K562 (cell line): ENCODE data around the gene CLEC2B. TPM values are rescaled to one million over a fixed set of nuclear protein-coding genes. Genes with fewer than 3 reads are reported as not detected.

Experiments used
- polyA plus RNA-seq, 8 experiments: library from polyadenylated mRNA; depleted of rRNA in 4 of 8; stranded (reverse) in 5 of 8; unstranded in 3 of 8; fragments of >200 nt; fragmentation: Nextera tagmentation in 2 of 8; fragmentation: Illumina TruSeq in 1 of 8; extraction: Ambion mirVana in 2 of 8; extraction: Trizol in 1 of 8; gene quantifications; 2 replicates each; pipeline versions ENCODE4 v1.2.1 to v1.2.3, GENCODE V29; 2011 to 2014; ENCODE audit warnings: inconsistent platforms in 1 of 8, missing spikeins in 1 of 8
- total RNA-seq, 7 experiments: library from RNA; depleted of rRNA in 6 of 7; stranded (reverse); fragments of >200 nt in 6 of 7; fragmentation: Illumina TruSeq in 2 of 7; extraction: Trizol in 2 of 7; gene quantifications; 2 replicates each; pipeline versions ENCODE4 v1.2.1 to v1.2.3, GENCODE V29; 2011 to 2021; ENCODE audit warnings: low replicate concordance in 1 of 7

CLEC2B gene
- total and polyA plus RNA-seq, 9 of the 15 experiments (the other 6 are each of a cell fraction or from before 2014, with no cell fraction given): 1.3 to 5.9 (median 2.9) TPM

Other genes with a start within 250 kb of the CLEC2B start
Only the 7 nearest of the 11 such genes appear.
- gene CLECL1, start 136.3 kb downstream of the CLEC2B start, total RNA-seq (2014; rRNA removed): not detected in 2 replicates
- gene CLECL1, start 136.3 kb downstream of the CLEC2B start, total RNA-seq (2014; rRNA removed; fragmentation: Illumina TruSeq; extraction: Trizol): not detected in 2 replicates
- 0.25 TPM in 1 of 2 replicates, not detected in the other for gene CLECL1, start 136.3 kb downstream of the CLEC2B start, total RNA-seq (2015; rRNA removed; fragmentation: Illumina TruSeq; extraction: Trizol)
- not detected in 2 replicates for gene CLECL1, start 136.3 kb downstream of the CLEC2B start, total RNA-seq (2021)
- gene CLECL1, start 136.3 kb downstream of the CLEC2B start, polyA plus RNA-seq (2011; rRNA removed): not detected in 2 replicates
- gene CLECL1, start 136.3 kb downstream of the CLEC2B start, polyA plus RNA-seq (2014; fragmentation: Illumina TruSeq; extraction: Trizol): not detected in 2 replicates
- gene CLECL1, start 136.3 kb downstream of the CLEC2B start, polyA plus RNA-seq (2014; fragmentation: Nextera tagmentation; extraction: Ambion mirVana): under 1 TPM in 1 of 2 experiments, not detected in 1; 0.13 TPM
- not detected in 2 replicates for gene CLECL1, start 136.3 kb downstream of the CLEC2B start, polyA plus RNA-seq (2014; rRNA removed)
- 28.0 and 30.1 TPM in 2 replicates for gene CD69, start 108.5 kb downstream of the CLEC2B start, total RNA-seq (2014; rRNA removed)
- 68.9 and 77.6 TPM in 2 replicates for gene CD69, start 108.5 kb downstream of the CLEC2B start, total RNA-seq (2014; rRNA removed; fragmentation: Illumina TruSeq; extraction: Trizol)
- 8.8 and 11.7 TPM in 2 replicates for gene CD69, start 108.5 kb downstream of the CLEC2B start, total RNA-seq (2015; rRNA removed; fragmentation: Illumina TruSeq; extraction: Trizol)
- gene CD69, start 108.5 kb downstream of the CLEC2B start, total RNA-seq (2021): 38.3 and 45.9 TPM in 2 replicates
- 57.1 and 76.4 TPM in 2 replicates for gene CD69, start 108.5 kb downstream of the CLEC2B start, polyA plus RNA-seq (2011; rRNA removed)
- gene CD69, start 108.5 kb downstream of the CLEC2B start, polyA plus RNA-seq (2014; fragmentation: Illumina TruSeq; extraction: Trizol): 38.7 and 54.4 TPM in 2 replicates
- gene CD69, start 108.5 kb downstream of the CLEC2B start, polyA plus RNA-seq (2014; fragmentation: Nextera tagmentation; extraction: Ambion mirVana): 100 to 1,000 TPM; 160 to 243 TPM
- gene CD69, start 108.5 kb downstream of the CLEC2B start, polyA plus RNA-seq (2014; rRNA removed): 52.2 and 66.0 TPM in 2 replicates
- 0.24 and 0.77 TPM in 2 replicates for gene KLRF1, start 41.9 kb downstream of the CLEC2B start, total RNA-seq (2014; rRNA removed)
- 0.99 and 1.1 TPM in 2 replicates for gene KLRF1, start 41.9 kb downstream of the CLEC2B start, total RNA-seq (2014; rRNA removed; fragmentation: Illumina TruSeq; extraction: Trizol)
- gene KLRF1, start 41.9 kb downstream of the CLEC2B start, total RNA-seq (2015; rRNA removed; fragmentation: Illumina TruSeq; extraction: Trizol): 0.90 and 1.1 TPM in 2 replicates
- gene KLRF1, start 41.9 kb downstream of the CLEC2B start, total RNA-seq (2021): 0.72 and 1.3 TPM in 2 replicates
- 1.1 and 1.3 TPM in 2 replicates for gene KLRF1, start 41.9 kb downstream of the CLEC2B start, polyA plus RNA-seq (2011; rRNA removed)
- 1.00 and 1.3 TPM in 2 replicates for gene KLRF1, start 41.9 kb downstream of the CLEC2B start, polyA plus RNA-seq (2014; fragmentation: Illumina TruSeq; extraction: Trizol)
- gene KLRF1, start 41.9 kb downstream of the CLEC2B start, polyA plus RNA-seq (2014; fragmentation: Nextera tagmentation; extraction: Ambion mirVana): under 1 TPM; 0.48 to 0.53 TPM
- 1.8 and 2.1 TPM in 2 replicates for gene KLRF1, start 41.9 kb downstream of the CLEC2B start, polyA plus RNA-seq (2014; rRNA removed)
- gene KLRF2, start 12.1 kb upstream of the CLEC2B start, total RNA-seq (2014; rRNA removed): not detected in 2 replicates
- not detected in 2 replicates for gene KLRF2, start 12.1 kb upstream of the CLEC2B start, total RNA-seq (2014; rRNA removed; fragmentation: Illumina TruSeq; extraction: Trizol)
- not detected in 2 replicates for gene KLRF2, start 12.1 kb upstream of the CLEC2B start, total RNA-seq (2015; rRNA removed; fragmentation: Illumina TruSeq; extraction: Trizol)
- gene KLRF2, start 12.1 kb upstream of the CLEC2B start, total RNA-seq (2021): not detected in 2 replicates
- not detected in 2 replicates for gene KLRF2, start 12.1 kb upstream of the CLEC2B start, polyA plus RNA-seq (2011; rRNA removed)
- gene KLRF2, start 12.1 kb upstream of the CLEC2B start, polyA plus RNA-seq (2014; fragmentation: Illumina TruSeq; extraction: Trizol): not detected in 2 replicates
- not detected for gene KLRF2, start 12.1 kb upstream of the CLEC2B start, polyA plus RNA-seq (2014; fragmentation: Nextera tagmentation; extraction: Ambion mirVana)
- not detected in 2 replicates for gene KLRF2, start 12.1 kb upstream of the CLEC2B start, polyA plus RNA-seq (2014; rRNA removed)
- not detected in 2 replicates for gene CLEC2A, start 63.0 kb upstream of the CLEC2B start, total RNA-seq (2014; rRNA removed)
- not detected in 2 replicates for gene CLEC2A, start 63.0 kb upstream of the CLEC2B start, total RNA-seq (2014; rRNA removed; fragmentation: Illumina TruSeq; extraction: Trizol)
- not detected in 2 replicates for gene CLEC2A, start 63.0 kb upstream of the CLEC2B start, total RNA-seq (2015; rRNA removed; fragmentation: Illumina TruSeq; extraction: Trizol)
- gene CLEC2A, start 63.0 kb upstream of the CLEC2B start, total RNA-seq (2021): not detected in 2 replicates
- gene CLEC2A, start 63.0 kb upstream of the CLEC2B start, polyA plus RNA-seq (2011; rRNA removed): not detected in 2 replicates
- not detected in 2 replicates for gene CLEC2A, start 63.0 kb upstream of the CLEC2B start, polyA plus RNA-seq (2014; fragmentation: Illumina TruSeq; extraction: Trizol)
- gene CLEC2A, start 63.0 kb upstream of the CLEC2B start, polyA plus RNA-seq (2014; fragmentation: Nextera tagmentation; extraction: Ambion mirVana): not detected
- gene CLEC2A, start 63.0 kb upstream of the CLEC2B start, polyA plus RNA-seq (2014; rRNA removed): not detected in 2 replicates
- gene CLEC12A, start 102.1 kb upstream of the CLEC2B start, total RNA-seq (2014; rRNA removed): not detected in 2 replicates
- gene CLEC12A, start 102.1 kb upstream of the CLEC2B start, total RNA-seq (2014; rRNA removed; fragmentation: Illumina TruSeq; extraction: Trizol): not detected in 2 replicates
- gene CLEC12A, start 102.1 kb upstream of the CLEC2B start, total RNA-seq (2015; rRNA removed; fragmentation: Illumina TruSeq; extraction: Trizol): not detected in 2 replicates
- gene CLEC12A, start 102.1 kb upstream of the CLEC2B start, total RNA-seq (2021): not detected in 2 replicates
- gene CLEC12A, start 102.1 kb upstream of the CLEC2B start, polyA plus RNA-seq (2011; rRNA removed): not detected in 2 replicates
- gene CLEC12A, start 102.1 kb upstream of the CLEC2B start, polyA plus RNA-seq (2014; fragmentation: Illumina TruSeq; extraction: Trizol): not detected in 2 replicates
- not detected for gene CLEC12A, start 102.1 kb upstream of the CLEC2B start, polyA plus RNA-seq (2014; fragmentation: Nextera tagmentation; extraction: Ambion mirVana)
- not detected in 2 replicates for gene CLEC12A, start 102.1 kb upstream of the CLEC2B start, polyA plus RNA-seq (2014; rRNA removed)
- not detected in 2 replicates for gene CLEC1B, start 129.8 kb upstream of the CLEC2B start, total RNA-seq (2014; rRNA removed)
- gene CLEC1B, start 129.8 kb upstream of the CLEC2B start, total RNA-seq (2014; rRNA removed; fragmentation: Illumina TruSeq; extraction: Trizol): not detected in 2 replicates
- not detected in 2 replicates for gene CLEC1B, start 129.8 kb upstream of the CLEC2B start, total RNA-seq (2015; rRNA removed; fragmentation: Illumina TruSeq; extraction: Trizol)
- gene CLEC1B, start 129.8 kb upstream of the CLEC2B start, total RNA-seq (2021): not detected in 2 replicates
- not detected in 2 replicates for gene CLEC1B, start 129.8 kb upstream of the CLEC2B start, polyA plus RNA-seq (2011; rRNA removed)
- gene CLEC1B, start 129.8 kb upstream of the CLEC2B start, polyA plus RNA-seq (2014; fragmentation: Illumina TruSeq; extraction: Trizol): not detected in 2 replicates
- gene CLEC1B, start 129.8 kb upstream of the CLEC2B start, polyA plus RNA-seq (2014; fragmentation: Nextera tagmentation; extraction: Ambion mirVana): not detected
- not detected in 2 replicates for gene CLEC1B, start 129.8 kb upstream of the CLEC2B start, polyA plus RNA-seq (2014; rRNA removed)